Stimulated activated CD8-positive, alpha-beta memory T cell treated with anti-CD3 and anti-CD28 coated beads, Interleukin-15, amount 100 ng/mL, for 4 hours (primary cell): ENCODE results near the gene SLC7A1.

Source experiments
- DNase-seq, 2 donors: peaks; one replicate each; pipeline ENCODE4 v3.0.0-alpha.2; 2020; ENCODE audit warnings: low read depth in 2 of 2

SLC7A1 gene

DNA sequence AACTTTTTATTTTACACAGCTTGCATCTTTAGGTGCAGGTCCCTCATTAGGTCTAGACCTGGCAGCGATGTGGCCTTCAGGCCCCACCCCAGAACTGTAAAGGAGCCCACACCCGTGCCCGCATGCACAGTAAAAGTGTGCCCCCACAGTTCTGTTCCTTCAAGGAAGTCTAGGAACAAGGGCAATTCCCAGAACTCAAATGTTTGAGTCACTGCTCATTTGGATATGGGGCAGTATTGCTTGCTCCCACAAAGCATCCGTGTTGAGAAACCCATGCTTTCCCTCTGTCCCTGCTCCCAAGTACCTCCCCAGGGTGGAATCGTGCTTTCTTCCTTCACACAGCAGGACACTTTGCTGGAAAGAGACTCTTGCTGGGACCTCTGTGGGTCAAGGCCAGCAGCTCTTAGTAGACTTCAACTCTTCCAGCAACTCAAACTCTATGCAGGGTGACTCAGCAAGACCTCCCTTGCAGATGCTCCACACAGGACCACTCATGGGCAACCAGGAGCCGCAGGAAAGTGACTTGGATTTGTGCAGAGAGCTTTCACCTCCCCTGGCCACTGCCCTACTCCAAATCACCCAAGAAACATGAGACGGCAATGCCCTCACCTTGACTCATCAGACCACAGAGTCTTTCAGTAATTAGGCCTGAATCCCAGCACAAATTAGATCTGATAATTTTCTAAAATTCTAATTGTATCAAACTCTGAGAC is 12.3 kb downstream of the SLC7A1 start:
- DNase-seq = no peak

- DNase-seq = no peak
Observed at GRCh38 chr13:29582171-29582570, 13.3 kb downstream of the SLC7A1 start.

- DNase-seq = no peak
Observed at GRCh38 chr13:29581666-29582065, 13.8 kb downstream of the SLC7A1 start.

DNA sequence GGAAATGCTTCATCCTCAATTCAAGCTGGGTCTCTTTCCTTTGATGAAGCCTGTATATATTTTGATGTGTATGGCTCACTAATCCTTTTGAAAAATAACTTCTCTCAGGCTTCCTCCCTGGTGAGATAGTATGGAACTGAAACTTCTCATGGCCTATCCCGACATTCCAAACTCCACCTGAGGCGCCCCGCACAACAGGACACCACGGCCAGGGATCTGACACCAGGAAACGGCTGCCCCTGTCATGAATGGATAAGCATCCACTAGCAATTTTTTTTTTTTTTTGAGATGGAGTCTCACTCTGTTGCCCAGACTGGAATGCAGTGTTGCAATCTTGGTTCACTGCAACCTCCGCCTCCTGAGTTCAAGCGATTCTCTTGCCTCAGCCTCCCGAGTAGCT is 16.4 kb downstream of the SLC7A1 start:
- DNase-seq = no peak

GRCh38 chr13:29578300-29579085 is 17.0 kb downstream of the SLC7A1 start:
- no peak for DNase-seq

GRCh38 chr13:29577136-29578051 is 18.1 kb downstream of the SLC7A1 start:
- no peak for DNase-seq

- DNase-seq = no peak
Observed at GRCh38 chr13:29576581-29576980, 18.9 kb downstream of the SLC7A1 start.

DNA sequence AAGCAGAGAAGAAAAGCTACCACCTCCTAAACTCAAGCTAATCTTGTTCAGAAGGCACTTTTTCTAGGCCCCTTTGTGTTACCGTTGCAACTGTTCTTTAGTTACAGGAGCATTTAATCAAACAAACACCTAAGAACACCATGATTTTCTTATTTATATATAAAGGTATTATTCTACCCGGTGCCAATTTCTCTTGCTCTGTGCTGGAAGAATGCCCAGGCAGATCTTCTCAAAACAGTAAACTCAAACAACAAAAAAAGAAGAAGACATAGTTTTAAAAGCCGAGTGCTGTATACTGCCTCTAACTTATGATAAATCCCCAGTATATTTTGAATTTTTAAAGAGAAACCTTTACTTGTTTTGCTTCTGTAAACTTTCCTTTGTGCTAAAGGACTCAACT is 20.4 kb downstream of the SLC7A1 start:
- no peak for DNase-seq

DNA sequence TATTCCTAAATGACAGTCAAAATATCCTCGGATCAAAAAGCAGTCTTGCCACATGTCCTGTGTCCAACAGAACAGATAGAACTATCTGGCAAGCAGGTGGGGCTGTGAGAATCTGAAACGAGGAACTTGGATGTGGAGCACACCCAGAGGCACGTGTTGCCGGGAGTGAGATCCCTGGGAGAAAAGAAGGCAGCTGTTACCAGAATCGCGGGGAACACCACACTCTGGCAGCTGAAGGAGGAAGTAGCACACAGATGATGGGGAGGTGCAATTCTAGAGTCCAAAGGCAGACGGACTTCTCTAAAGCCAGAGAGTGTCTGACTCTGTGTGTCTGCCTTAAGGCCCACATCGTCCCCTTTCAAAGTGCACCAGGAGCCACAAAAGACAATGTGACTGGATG is 22.3 kb downstream of the SLC7A1 start:
- DNase-seq = no peak

DNA sequence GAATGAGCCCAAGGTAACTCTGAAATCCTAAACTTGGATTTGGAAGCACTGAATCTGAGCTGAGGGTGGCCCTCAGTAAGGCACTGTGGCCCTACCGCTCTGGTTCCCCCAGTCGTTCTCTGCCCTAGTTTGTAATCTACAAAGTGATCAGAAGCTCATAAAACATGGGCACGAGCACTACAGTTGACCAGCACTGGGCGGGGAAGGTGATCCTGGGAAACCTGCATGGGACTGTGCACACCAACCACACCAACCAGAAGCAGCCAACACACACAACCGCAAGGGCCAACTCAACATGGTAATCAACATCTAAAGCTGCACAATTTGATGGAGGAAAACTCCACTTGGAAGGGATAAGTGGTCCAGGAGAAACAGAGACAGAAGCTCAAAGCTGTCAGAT is 22.9 kb downstream of the SLC7A1 start:
- DNase-seq = no peak

DNA sequence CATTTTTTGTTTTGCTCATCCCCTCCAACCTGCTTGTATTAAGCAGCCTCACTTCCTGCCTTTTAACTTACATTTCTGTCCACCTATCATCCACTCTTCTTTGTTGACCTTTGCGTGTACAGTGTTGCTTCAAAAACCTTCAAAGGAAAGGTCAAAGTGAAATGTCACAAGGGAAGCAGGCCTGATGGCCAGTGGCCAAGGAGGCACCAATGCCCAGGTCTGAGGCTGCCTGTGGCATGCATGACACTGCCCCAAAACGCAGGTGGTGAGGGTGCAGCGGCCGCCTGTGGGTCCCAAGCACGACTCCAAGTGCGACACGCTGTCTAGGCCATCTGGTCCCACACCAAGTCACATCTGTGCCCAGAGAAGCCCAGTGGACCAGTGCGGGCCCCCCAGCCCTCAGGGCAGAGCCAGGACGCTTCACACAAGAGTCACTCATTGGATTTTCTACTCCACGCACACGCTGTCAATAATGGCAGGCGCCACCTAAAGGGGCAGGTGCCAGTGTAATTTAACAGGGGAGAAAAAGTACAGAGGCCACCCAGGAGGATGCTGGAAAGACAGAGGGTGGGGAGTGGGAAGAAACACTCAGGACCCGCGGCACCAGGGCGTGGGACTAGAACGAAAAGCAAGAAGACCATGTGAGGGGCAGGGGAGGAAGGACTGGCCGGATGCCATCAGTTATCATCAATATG is 23.5 kb downstream of the SLC7A1 start:
- DNase-seq = no peak

DNA sequence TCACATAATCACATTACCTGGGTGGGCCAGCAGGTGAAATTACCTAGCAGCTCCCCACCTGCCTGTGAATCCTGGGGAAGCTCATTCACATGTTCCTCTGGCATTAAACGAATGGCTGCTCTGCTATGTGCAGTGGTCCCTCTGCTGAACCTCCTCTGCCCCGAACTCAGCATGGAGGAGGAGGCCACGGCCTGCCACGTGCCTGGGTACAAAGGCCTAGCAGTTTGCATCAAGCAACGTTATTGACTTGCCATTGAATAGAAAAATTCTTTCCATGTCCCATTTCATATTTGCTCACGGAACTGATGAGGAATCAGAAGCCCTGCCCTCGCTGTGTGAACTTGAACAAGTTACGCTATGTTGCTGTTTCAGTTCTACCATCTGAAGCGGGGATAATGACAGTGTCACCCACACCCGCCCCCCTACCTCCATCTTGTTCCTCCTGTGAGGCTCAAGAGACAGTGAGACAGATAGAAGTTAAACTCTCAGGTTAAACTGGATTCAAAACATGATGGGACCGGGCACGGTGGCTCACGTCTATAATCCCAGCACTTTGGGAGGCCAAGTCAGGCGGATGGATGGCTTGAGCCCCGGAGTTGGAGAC is 25.3 kb downstream of the SLC7A1 start:
- no peak for DNase-seq

GRCh38 chr13:29569253-29570050 is 26.0 kb downstream of the SLC7A1 start:
- DNase-seq = no peak

- DNase-seq = no peak
Observed at GRCh38 chr13:29568731-29569130, 26.8 kb downstream of the SLC7A1 start.

- no peak for DNase-seq
Observed at GRCh38 chr13:29567411-29567810, 28.1 kb downstream of the SLC7A1 start.

GRCh38 chr13:29566206-29566605 is 29.3 kb downstream of the SLC7A1 start:
- no peak for DNase-seq

GRCh38 chr13:29564818-29565217 is 30.7 kb downstream of the SLC7A1 start:
- DNase-seq = no peak

DNA sequence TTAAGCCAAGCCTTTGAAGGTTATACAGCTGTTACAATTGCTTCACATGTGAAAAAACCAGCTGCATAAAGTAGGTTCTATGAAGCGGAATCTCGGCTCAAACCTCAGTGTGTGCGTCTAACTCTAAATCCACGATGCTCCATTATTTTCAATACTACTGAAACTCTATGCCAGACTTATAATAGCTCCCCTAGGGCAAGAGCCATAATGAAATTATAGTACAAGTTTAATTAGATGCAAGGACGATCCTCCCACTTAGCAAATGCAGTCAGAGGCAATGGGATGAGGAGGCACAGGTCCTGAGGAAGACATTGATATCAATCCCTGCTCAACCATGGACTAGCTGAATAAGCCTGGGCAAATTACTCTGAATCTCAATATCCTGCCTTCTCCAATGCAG is 31.1 kb downstream of the SLC7A1 start:
- no peak for DNase-seq

DNA sequence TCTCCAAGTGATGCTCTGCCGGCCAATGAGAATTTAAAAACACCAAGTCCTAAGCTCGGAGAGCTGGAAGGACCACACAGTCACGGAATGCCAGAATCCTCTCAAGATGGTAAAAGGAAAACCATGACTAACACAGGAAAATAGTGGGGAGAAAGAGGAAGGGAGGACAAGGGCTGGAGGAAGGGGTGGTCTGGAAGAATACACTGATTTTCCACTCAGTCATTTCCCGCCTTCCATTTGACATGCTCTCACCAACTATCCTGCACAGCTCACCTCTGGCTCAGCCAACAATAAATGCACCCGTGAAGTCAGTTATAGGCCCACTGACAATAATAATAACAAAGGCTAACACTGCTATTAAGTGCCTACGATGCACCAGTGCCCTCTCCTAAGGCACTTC is 31.5 kb downstream of the SLC7A1 start:
- no peak for DNase-seq

DNA sequence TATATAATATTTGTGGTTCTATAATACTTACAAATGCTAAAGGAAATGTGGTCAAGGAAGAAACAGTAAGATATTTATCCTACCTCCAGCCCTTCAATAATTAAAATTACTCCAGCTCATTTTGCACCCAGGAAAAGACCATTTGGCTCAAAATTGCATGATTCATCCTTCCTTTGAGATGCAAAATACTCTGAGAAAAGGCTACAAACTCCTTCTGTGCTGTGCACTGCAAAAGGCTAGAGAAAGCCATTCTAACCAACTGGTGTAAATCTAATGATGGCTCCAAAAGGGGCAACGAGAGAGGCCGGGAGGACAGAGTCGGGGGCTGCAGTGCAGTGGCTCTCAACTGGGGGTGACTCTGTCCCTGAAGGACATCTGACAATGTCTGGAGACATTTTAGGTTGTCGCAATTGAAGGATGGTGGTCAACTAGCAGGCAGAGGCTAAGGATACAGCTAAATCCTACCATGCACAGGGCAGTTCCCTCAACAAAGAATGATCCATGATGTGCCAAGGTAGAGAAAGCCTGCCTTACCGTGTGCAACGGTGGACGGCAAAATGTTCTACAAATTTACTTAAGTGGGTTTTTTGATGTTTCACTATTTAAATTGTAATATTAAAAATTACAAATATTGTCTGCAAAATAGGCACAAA is 32.6 kb downstream of the SLC7A1 start:
- DNase-seq = no peak
